Keratinocyte (primary cell): ENCODE measurements around the gene BEGAIN. TPM values are rescaled to one million over a fixed set of nuclear protein-coding genes. Genes with fewer than 3 reads are reported as not detected.

Experiments used
- DNase-seq: peaks from one replicate; pipeline ENCODE4 v3.0.0-alpha.2; 2011; ENCODE audit warnings: low read depth, missing footprints, low spot score
- FAIRE-seq: peaks from 2 replicates; lab custom pipeline; 2011; peaks lifted over from hg19 to GRCh38; lab: Jason Lieb, UNC
- H2AFZ ChIP-seq: 2 replicates; pipeline ENCODE4 v1.6.0; 2012; ENCODE audit warnings: low read length, control low read depth, inconsistent platforms; ENCODE audit not compliant: control insufficient read depth
- H3K27ac ChIP-seq: 2 replicates; pipeline ENCODE4 v1.5.1; 2011; ENCODE audit warnings: low read length; ENCODE audit not compliant: control insufficient read depth, insufficient read depth
- H3K27me3 ChIP-seq: 3 replicates; pipeline ENCODE4 v1.6.0; 2011; ENCODE audit warnings: low read length; ENCODE audit not compliant: control insufficient read depth, insufficient read depth; ENCODE audit errors: extremely low read depth
- H3K36me3 ChIP-seq, 2 experiments: 2 replicates in 1 of 2; 3 replicates in 1 of 2; pipeline ENCODE4 v1.5.1; 2011; ENCODE audit warnings: low read length in 2 of 2, mild to moderate bottlenecking in 1 of 2; ENCODE audit not compliant: control insufficient read depth in 2 of 2, insufficient read depth in 2 of 2; ENCODE audit errors: extremely low read depth in 1 of 2
- H3K4me1 ChIP-seq: 3 replicates; pipeline ENCODE4 v1.5.1; 2011; ENCODE audit warnings: low read length; ENCODE audit not compliant: control insufficient read depth, insufficient read depth; ENCODE audit errors: extremely low read depth
- H3K4me2 ChIP-seq: 3 replicates; pipeline ENCODE4 v1.6.0; 2011; ENCODE audit warnings: low read depth, low read length; ENCODE audit not compliant: control insufficient read depth, insufficient read depth; ENCODE audit errors: extremely low read depth
- H3K4me3 ChIP-seq, 3 experiments: fragments of 200-600 bp in 1 of 3; sonication (generic) in 1 of 3; 2 replicates in 2 of 3; 3 replicates in 1 of 3; pipeline ENCODE4 v1.5.1; 2011 to 2016; ENCODE audit warnings: low read length in 3 of 3, mild to moderate bottlenecking in 3 of 3, control low read depth in 2 of 3, inconsistent platforms in 1 of 3, low read depth in 1 of 3, mixed read lengths in 1 of 3, mixed run types in 1 of 3, moderate library complexity in 1 of 3; ENCODE audit not compliant: control insufficient read depth in 2 of 3, insufficient read depth in 2 of 3; ENCODE audit errors: extremely low read depth in 1 of 3
- H3K79me2 ChIP-seq: 2 replicates; pipeline ENCODE4 v1.6.0; 2012; ENCODE audit warnings: low read length; ENCODE audit not compliant: control insufficient read depth, insufficient read depth
- H3K9ac ChIP-seq: 3 replicates; pipeline ENCODE4 v1.6.0; 2011; ENCODE audit warnings: low read length; ENCODE audit not compliant: control insufficient read depth, insufficient read depth; ENCODE audit errors: extremely low read depth
- H3K9me1 ChIP-seq: 3 replicates; pipeline ENCODE4 v1.6.0; 2011; ENCODE audit warnings: low read length; ENCODE audit not compliant: control insufficient read depth, insufficient read depth; ENCODE audit errors: extremely low read depth
- H3K9me3 ChIP-seq: 2 replicates; pipeline ENCODE4 v1.5.1; 2012; ENCODE audit warnings: low read depth, low read length; ENCODE audit not compliant: control insufficient read depth
- H4K20me1 ChIP-seq: 3 replicates; pipeline ENCODE4 v1.6.0; 2011; ENCODE audit warnings: low read length; ENCODE audit not compliant: control insufficient read depth, insufficient read depth; ENCODE audit errors: extremely low read depth
- EZH2 ChIP-seq: IDR thresholded peaks from one replicate; pipeline ENCODE4 v1.6.1; 2012; ENCODE audit warnings: inconsistent platforms, mild to moderate bottlenecking, low read length, moderate library complexity
- dilution Hi-C: fragments of 300-500 bp; cut with MboI; formaldehyde crosslinking; loops from one replicate; pipeline ENCODE4 v1.7.0; 2020; ENCODE audit warnings: low sequenced_read_pairs; ENCODE audit not compliant: extremely low pct_ligation_motif_present
- polyA plus RNA-seq, 5 experiments: library from polyadenylated mRNA; depleted of rRNA in 3 of 5; stranded (reverse) in 3 of 5; stranded (forward) in 1 of 5; unstranded in 1 of 5; fragments of >200 nt; gene quantifications; 1 replicate in 1 of 5; 2 replicates in 3 of 5; 3 replicates in 1 of 5; pipeline versions ENCODE4 v1.2.1 to v1.2.3, GENCODE V29; 2011 to 2012; ENCODE audit warnings: missing spikeins in 2 of 5, low read depth in 1 of 5, low replicate concordance in 1 of 5
- TF ChIP-seq, protein P1 (sequence below), 3 experiments: IDR thresholded peaks in 1 of 3; conservative IDR thresholded peaks in 1 of 3; optimal IDR thresholded peaks in 1 of 3; 2 replicates in 2 of 3; 3 replicates in 1 of 3; pipeline versions ENCODE3 to v1.5.1; 2011; ENCODE audit warnings: low read length in 3 of 3, mild to moderate bottlenecking in 3 of 3, moderate library complexity in 2 of 3, control low read depth in 1 of 3, inconsistent platforms in 1 of 3; ENCODE audit not compliant: insufficient read depth in 2 of 3; ENCODE audit errors: extremely low read depth in 1 of 3

BEGAIN gene
- polyA plus RNA-seq, 1 donor (not counting 4 experiments of a cell fraction or from before 2014, with no cell fraction given), result 0.25 TPM

DNA sequence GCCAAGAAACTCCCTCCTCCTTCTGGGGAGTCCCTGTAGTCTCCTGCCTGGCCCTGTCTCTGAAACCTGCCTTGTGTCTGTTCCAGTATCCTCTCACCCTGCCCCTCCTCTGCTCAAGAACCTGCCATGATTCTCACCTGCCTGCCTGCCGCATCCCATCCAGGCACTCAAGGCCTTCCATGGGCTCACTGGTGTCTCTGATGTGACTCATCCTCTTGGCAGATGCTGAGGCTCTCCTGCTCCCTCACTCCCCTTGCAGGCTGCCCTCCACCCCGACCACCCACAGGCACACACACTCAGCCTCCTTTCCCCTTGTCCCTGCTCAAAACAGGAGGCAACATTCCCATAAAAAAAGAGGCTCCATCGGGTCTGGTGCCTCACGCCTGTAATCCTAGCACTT is 5.8 kb upstream of the BEGAIN start:
- H3K4me1 ChIP-seq, result no peaks in the 10 kb centered on the region
- no peaks in the 10 kb centered on the region for H3K9me1 ChIP-seq
- H3K36me3 ChIP-seq, result no peaks in the 10 kb centered on the region
- no peak overlapping the region for H3K9ac ChIP-seq
- H3K79me2 ChIP-seq, result no peaks in the 10 kb centered on the region
- no peak for DNase-seq
- H2AFZ ChIP-seq, result no peak overlapping the region
- no peak overlapping the region for H3K27ac ChIP-seq
- dilution Hi-C loops, result no loop called here
- TF ChIP-seq, protein P1, sequence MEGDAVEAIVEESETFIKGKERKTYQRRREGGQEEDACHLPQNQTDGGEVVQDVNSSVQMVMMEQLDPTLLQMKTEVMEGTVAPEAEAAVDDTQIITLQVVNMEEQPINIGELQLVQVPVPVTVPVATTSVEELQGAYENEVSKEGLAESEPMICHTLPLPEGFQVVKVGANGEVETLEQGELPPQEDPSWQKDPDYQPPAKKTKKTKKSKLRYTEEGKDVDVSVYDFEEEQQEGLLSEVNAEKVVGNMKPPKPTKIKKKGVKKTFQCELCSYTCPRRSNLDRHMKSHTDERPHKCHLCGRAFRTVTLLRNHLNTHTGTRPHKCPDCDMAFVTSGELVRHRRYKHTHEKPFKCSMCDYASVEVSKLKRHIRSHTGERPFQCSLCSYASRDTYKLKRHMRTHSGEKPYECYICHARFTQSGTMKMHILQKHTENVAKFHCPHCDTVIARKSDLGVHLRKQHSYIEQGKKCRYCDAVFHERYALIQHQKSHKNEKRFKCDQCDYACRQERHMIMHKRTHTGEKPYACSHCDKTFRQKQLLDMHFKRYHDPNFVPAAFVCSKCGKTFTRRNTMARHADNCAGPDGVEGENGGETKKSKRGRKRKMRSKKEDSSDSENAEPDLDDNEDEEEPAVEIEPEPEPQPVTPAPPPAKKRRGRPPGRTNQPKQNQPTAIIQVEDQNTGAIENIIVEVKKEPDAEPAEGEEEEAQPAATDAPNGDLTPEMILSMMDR (optimal IDR thresholded peaks at IDR 0.05 in 1 of 3, IDR thresholded peaks at IDR 0.05 in 1 of 3, conservative IDR thresholded peaks at IDR 0.05 in 1 of 3; ENCODE audit: extremely low read depth in 1 of 3, insufficient read depth in 2 of 3, low read length in 3 of 3), result no peak
- no peak for TF ChIP-seq EZH2
- no peak overlapping the region for H3K4me3 ChIP-seq
- H3K4me2 ChIP-seq, result no peak overlapping the region
- H4K20me1 ChIP-seq, result no peaks in the 10 kb centered on the region
- peaks cover 29% of the 10 kb centered on the region for H3K27me3 ChIP-seq
- no peaks in the 10 kb centered on the region for H3K9me3 ChIP-seq
- FAIRE-seq, result no peak

DNA sequence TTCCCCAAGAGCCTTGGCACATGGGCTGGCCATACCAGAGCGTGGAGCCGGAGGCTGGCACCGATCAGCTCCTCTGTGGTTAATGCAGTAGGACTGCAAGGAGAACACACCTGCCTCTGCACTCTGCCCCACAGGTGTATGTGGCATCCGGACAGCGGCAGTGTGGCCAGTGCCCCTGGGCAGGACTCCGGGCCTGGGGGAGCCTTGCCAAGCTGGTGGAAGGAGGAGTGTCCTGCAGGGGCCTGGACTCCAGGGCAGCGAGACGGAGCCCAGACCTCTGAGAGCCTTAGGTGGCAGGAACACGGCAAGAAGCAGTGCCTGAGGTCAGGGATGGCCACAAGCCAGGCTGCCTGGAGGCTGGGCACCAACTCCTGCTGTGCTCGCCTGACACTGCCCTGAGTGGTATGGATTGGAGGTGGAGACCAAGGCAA is 5.3 kb upstream of the BEGAIN start:
- Histone ChIP-seq H3K9me3 (no peaks in the 10 kb centered on the region), H4K20me1 (no peaks in the 10 kb centered on the region), H3K4me2 (no peak overlapping the region), H3K9me1 (no peaks in the 10 kb centered on the region), H3K36me3 (no peaks in the 10 kb centered on the region), H3K4me1 (no peaks in the 10 kb centered on the region), H3K9ac (no peak overlapping the region), H3K27ac (no peak overlapping the region), H3K79me2 (no peaks in the 10 kb centered on the region), H2AFZ (no peak overlapping the region), H3K4me3 (no peak overlapping the region), H3K27me3 (peaks cover 31% of the 10 kb centered on the region)
- TF ChIP-seq, protein P1 (optimal IDR thresholded peaks at IDR 0.05 in 1 of 3, IDR thresholded peaks at IDR 0.05 in 1 of 3, conservative IDR thresholded peaks at IDR 0.05 in 1 of 3; ENCODE audit: extremely low read depth in 1 of 3, insufficient read depth in 2 of 3, low read length in 3 of 3), result no peak
- FAIRE-seq (no peak), DNase-seq (no peak)
- dilution Hi-C loops, result no loop called here
